Measurements from ENCODE around the gene MAGEF1.

MAGEF1 gene

DNA sequence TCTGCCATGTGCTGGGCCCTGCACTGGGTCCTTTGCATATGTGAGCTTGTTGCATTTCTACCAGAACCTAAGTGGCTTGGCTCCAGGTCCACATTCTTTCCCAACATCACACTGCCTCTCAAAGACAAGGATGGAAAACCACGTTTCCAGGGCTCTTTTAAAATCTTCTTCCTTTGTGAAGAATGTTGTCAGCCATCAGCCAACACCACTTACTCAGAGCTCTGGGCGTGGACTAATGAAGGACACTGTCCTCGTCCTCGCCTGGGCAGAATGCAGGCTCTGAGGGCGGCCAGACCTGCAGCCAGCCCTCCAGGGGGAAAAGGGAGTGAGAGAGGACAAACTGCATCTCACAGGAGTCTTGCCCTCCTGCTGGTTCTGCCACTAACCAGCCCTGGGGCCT is 49.7 kb downstream of the MAGEF1 start:
- no peak for DNase-seq

DNA sequence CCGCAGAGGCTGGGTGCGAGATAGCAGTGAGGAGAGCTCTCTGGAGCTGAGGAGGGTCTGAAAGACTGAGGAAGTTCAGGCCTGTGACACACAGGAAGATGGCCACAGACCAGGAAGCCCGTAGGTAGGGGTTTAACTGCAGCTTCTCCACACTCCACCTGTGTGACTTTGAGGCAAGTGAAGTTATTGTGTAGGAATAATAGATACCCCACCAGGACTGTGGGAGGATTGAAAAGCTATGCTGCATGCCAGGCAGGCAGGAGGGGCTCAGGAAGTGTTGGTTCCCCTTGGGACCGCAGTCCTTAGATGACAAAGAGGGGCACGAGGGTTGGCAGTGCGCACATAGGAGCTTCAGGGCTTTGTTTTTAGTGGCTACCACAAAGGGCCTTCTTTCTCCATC is 50.9 kb downstream of the MAGEF1 start:
- DNase-seq, result no peak
